ENCODE data around the gene DMWD. TPM values are rescaled to one million over a fixed set of nuclear protein-coding genes. Genes with fewer than 3 reads are reported as not detected.
"Not testable (repeated sequence)": the region's sequence is repeated elsewhere in the genome, so short reads cannot be mapped to it uniquely, and the experiment has no call there.

DMWD gene
- total RNA-seq, 1 donor from 2014 or later: 69.2 TPM

- H3K4me1 ChIP-seq: no peaks in the 10 kb centered on the region
- no peak for DNase-seq
- no peak overlapping the region for H3K4me3 ChIP-seq
- intact Hi-C loops (cut with micrococcal nuclease): no loop called here
- H3K9me3 ChIP-seq (replicated peaks): no peaks in the 10 kb centered on the region
- no peak for TF ChIP-seq CTCF (IDR thresholded peaks at IDR 0.05; ENCODE audit: borderline replicate concordance)
- H3K27me3 ChIP-seq (ENCODE audit: low read depth): no peaks in the 10 kb centered on the region
- H3K36me3 ChIP-seq: no peaks in the 10 kb centered on the region
- H3K27ac ChIP-seq (replicated peaks): no peak overlapping the region
Measured at GRCh38 chr19:45757695-45758094, 35.0 kb downstream of the DMWD start.

- no peaks in the 10 kb centered on the region for H3K4me1 ChIP-seq
- no peak for DNase-seq
- no peaks in the 10 kb centered on the region for H3K27me3 ChIP-seq (ENCODE audit: low read depth)
- no peaks in the 10 kb centered on the region for H3K36me3 ChIP-seq
- H3K4me3 ChIP-seq: no peak overlapping the region
- no peak for TF ChIP-seq CTCF (IDR thresholded peaks at IDR 0.05; ENCODE audit: borderline replicate concordance)
- no peak overlapping the region for H3K27ac ChIP-seq (replicated peaks)
- H3K9me3 ChIP-seq (replicated peaks): no peaks in the 10 kb centered on the region
- intact Hi-C loops (cut with micrococcal nuclease): no loop called here
Measured at GRCh38 chr19:45754323-45754722, 38.3 kb downstream of the DMWD start.

GRCh38 chr19:45753548-45753947 lies 39.1 kb downstream of the DMWD start:
- no peak for DNase-seq
- TF ChIP-seq CTCF (IDR thresholded peaks at IDR 0.05; ENCODE audit: borderline replicate concordance): no peak
- Histone ChIP-seq H3K36me3 (no peaks in the 10 kb centered on the region), H3K27ac (replicated peaks) (no peak overlapping the region), H3K27me3 (ENCODE audit: low read depth) (no peaks in the 10 kb centered on the region), H3K9me3 (replicated peaks) (no peaks in the 10 kb centered on the region), H3K4me1 (no peaks in the 10 kb centered on the region), H3K4me3 (no peak overlapping the region)
- intact Hi-C loops (cut with micrococcal nuclease): no loop called here

GRCh38 chr19:45752639-45753038 lies 40.0 kb downstream of the DMWD start:
- Histone ChIP-seq H3K4me3 (no peak overlapping the region), H3K36me3 (no peaks in the 10 kb centered on the region), H3K9me3 (replicated peaks) (no peaks in the 10 kb centered on the region), H3K4me1 (no peaks in the 10 kb centered on the region), H3K27me3 (ENCODE audit: low read depth) (no peaks in the 10 kb centered on the region), H3K27ac (replicated peaks) (no peak overlapping the region)
- intact Hi-C loops (cut with micrococcal nuclease): no loop called here
- DNase-seq: no peak
- TF ChIP-seq CTCF (IDR thresholded peaks at IDR 0.05; ENCODE audit: borderline replicate concordance): no peak

DNA sequence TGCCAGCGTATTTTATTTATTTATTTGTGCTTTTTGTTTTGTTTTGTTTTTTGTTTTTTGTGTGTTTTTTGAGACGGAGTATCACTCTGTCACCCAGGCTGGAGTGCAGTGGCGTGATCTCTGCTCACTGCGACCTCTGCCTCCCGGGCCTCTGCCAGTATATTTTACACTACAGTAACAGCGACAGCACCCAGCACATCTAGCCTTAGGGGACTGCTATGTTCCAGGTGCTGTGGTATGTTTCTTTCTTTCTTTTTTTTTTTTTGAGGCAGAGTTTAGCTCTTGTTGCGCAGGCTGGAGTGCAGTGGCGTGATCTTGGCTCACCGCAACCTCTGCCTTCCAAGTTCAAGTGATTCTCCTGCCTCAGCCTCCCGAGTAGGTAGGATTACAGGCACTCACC lies 41.2 kb downstream of the DMWD start:
- intact Hi-C loops (cut with micrococcal nuclease): not testable (repeated sequence)

DNA sequence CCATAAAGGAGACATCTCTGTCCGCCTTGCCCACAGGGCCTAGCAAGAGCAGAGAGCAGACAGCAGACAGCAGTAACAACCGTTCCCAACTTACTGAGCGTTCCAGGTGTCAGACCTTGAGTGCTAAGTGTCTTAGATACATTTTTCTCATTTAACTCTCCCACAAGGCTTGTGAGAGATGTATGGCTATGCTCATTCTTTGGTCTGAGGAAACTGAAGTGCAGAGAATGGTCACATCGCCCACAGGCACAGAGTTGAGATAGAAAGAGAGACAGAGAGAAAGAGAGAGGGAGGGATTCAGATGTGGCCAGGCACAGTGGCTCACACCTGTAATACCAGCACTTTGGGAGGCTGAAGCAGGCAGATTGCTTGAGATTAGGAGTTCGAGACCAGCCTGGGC lies 45.1 kb downstream of the DMWD start:
- H3K27me3 ChIP-seq (ENCODE audit: low read depth): no peaks in the 10 kb centered on the region
- TF ChIP-seq CTCF (IDR thresholded peaks at IDR 0.05; ENCODE audit: borderline replicate concordance): no peak
- intact Hi-C loops (cut with micrococcal nuclease): no loop called here
- H3K4me3 ChIP-seq: no peak overlapping the region
- H3K9me3 ChIP-seq (replicated peaks): no peaks in the 10 kb centered on the region
- no peak overlapping the region for H3K27ac ChIP-seq (replicated peaks)
- no peaks in the 10 kb centered on the region for H3K4me1 ChIP-seq
- DNase-seq: no peak
- H3K36me3 ChIP-seq: no peaks in the 10 kb centered on the region

More for the DNA sequence above, 41.2 kb downstream of the DMWD start:
- H3K36me3 ChIP-seq; H3K4me3 ChIP-seq; H3K27ac ChIP-seq (replicated peaks); H3K9me3 ChIP-seq (replicated peaks); H3K27me3 ChIP-seq (ENCODE audit: low read depth); DNase-seq; H3K4me1 ChIP-seq: not testable (repeated sequence)
